ENCODE results near the gene ESYT3.
A peak's percentile ranks its signal among the peaks of the same experiment; 100 is the strongest.

Gene ESYT3

DNA sequence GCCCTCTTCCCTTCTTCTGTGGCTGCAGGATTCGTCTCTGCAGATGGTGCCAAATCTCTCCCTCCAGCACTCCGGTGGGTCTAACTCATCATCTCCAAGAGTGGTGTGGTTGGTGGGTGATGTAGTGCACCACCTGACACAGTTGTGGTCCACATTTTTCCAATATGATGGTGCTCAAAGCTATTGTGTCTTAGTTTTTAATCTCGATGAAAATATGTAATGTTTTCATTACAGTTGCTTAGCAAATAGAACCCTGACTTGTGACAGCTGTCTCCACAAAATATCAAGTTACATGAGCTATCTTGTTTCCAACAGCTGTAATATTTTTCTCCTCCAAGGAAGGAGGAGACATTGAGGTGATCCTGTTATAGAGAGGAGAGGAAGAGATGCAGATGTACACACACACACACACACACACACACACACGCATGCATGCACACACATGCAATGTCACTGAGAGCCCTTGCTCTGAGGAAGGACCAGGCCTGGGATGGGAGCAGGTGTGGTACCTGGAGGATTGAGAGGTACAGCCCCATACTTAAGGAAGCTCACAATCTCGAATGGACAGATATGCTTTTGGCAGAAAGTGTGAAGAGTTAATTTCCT lies 15.7 kb upstream of the ESYT3 start:
- Histone ChIP-seq H3K36me3 (ENCODE audit: control insufficient read depth in 2 of 2, insufficient read depth in 1 of 2, low read length in 2 of 2) (no peaks in the 10 kb centered on the region), H3K4me1 (ENCODE audit: control insufficient read depth, insufficient read depth, low read length) (no peaks in the 10 kb centered on the region), H3K27ac (ENCODE audit: extremely low read depth, low read depth, low read length) (no peak overlapping the region), H3K9me3 (ENCODE audit: control insufficient read depth, insufficient read depth, low read depth, low read length) (no peaks in the 10 kb centered on the region), H3K4me3 (ENCODE audit: low read depth, low read length) (no peak overlapping the region)
- TF ChIP-seq KLF9 (tag by site-specific recombination; IDR thresholded peaks at IDR 0.05; ENCODE audit: low read depth) (no peak), HOXC10 (CRISPR knock-in tag; IDR thresholded peaks at IDR 0.05) (no peak), GLIS2 (tag by site-specific recombination; IDR thresholded peaks at IDR 0.05) (no peak), ZSCAN16 (tag by site-specific recombination; IDR thresholded peaks at IDR 0.05) (no peak), ZSCAN4 (tag by site-specific recombination; IDR thresholded peaks at IDR 0.05) (peak; percentile 66)
- ChIA-PET POLR2A (interaction anchor here (0.9 kb wide), 1 partner anchor 517 kb away, joined by 3 read pairs; no protein-coding TSS in a partner anchor), CTCF (interaction anchor here (0.6 to 3.4 kb wide), 10 partner anchors 11 to 1117 kb away, joined by 3 to 26 read pairs (median 7); partner anchors contain the start of gene CEP70)

DNA sequence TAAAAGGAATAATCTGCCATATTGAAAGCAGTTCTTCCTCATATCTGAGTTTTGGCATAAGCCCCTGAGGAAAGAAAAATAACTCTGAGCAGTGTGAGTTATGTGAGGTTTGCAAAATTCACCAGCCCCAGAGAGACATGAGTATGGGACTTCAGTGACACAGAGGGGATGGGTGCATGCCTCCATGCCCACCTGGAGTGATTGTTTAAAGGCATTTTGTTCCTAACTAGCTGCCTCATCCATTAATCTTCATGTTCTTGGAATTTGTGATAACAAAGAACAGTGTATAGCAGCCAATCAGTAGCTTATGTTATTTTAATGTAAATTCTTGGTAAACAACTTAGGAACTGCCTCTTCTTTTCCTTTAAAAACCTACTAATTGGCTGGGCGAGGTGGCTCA lies 11.1 kb upstream of the ESYT3 start:
- TF ChIP-seq PRDM10 (tag by site-specific recombination; IDR thresholded peaks at IDR 0.05) = no peak
- TF ChIP-seq KLF17 (tag by site-specific recombination; IDR thresholded peaks at IDR 0.05) = no peak
- TF ChIP-seq ZNF629 (tag by site-specific recombination; IDR thresholded peaks at IDR 0.05) = no peak
- TF ChIP-seq ZNF394 (tag by site-specific recombination; IDR thresholded peaks at IDR 0.05; ENCODE audit: borderline replicate concordance) = no peak
- TF ChIP-seq ZNF561 (tag by site-specific recombination; IDR thresholded peaks at IDR 0.05; ENCODE audit: borderline replicate concordance) = no peak
- TF ChIP-seq GLIS2 (tag by site-specific recombination; IDR thresholded peaks at IDR 0.05) = no peak
- ChIA-PET POLR2A (no interaction called here), CTCF (interaction anchor here (0.6 to 1.5 kb wide), 2 partner anchors 8 to 497 kb away, joined by 3 to 4 read pairs; no protein-coding TSS in a partner anchor)
- H3K36me3 ChIP-seq (ENCODE audit: control insufficient read depth in 2 of 2, insufficient read depth in 1 of 2, low read length in 2 of 2) = no peaks in the 10 kb centered on the region
- H3K9me3 ChIP-seq (ENCODE audit: control insufficient read depth, insufficient read depth, low read depth, low read length) = no peaks in the 10 kb centered on the region
- no peak overlapping the region for H3K4me3 ChIP-seq (ENCODE audit: low read depth, low read length)
- H3K4me1 ChIP-seq (ENCODE audit: control insufficient read depth, insufficient read depth, low read length) = no peaks in the 10 kb centered on the region
- no peak overlapping the region for H3K27ac ChIP-seq (ENCODE audit: extremely low read depth, low read depth, low read length)

DNA sequence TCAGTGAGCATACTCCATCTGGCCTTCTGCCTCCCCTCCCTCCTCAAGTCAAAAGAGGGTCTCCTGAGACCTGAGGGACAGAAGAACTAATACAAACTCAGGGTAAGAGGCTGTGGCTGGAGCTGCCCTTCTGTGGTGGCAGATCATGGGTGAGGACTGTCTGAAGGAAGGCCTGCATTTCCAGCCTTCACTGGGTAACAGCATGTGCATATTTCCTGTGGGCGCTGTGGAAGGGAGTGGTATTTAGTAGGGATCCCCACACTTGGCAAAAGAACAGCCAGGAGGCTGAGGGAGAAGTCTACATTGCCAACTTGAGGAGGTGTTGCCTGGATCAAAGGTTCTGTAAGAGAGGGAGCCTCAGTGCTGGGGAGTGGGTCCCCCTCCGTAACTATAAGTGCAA lies 10.1 kb upstream of the ESYT3 start:
- ChIA-PET POLR2A (no interaction called here), CTCF (interaction anchor here (1.5 kb wide), 1 partner anchor 9 kb away, joined by 4 read pairs; no protein-coding TSS in a partner anchor)
- H3K9me3 ChIP-seq (ENCODE audit: control insufficient read depth, insufficient read depth, low read depth, low read length) = no peaks in the 10 kb centered on the region
- H3K27ac ChIP-seq (ENCODE audit: extremely low read depth, low read depth, low read length) = no peak overlapping the region
- TF ChIP-seq, protein P1, sequence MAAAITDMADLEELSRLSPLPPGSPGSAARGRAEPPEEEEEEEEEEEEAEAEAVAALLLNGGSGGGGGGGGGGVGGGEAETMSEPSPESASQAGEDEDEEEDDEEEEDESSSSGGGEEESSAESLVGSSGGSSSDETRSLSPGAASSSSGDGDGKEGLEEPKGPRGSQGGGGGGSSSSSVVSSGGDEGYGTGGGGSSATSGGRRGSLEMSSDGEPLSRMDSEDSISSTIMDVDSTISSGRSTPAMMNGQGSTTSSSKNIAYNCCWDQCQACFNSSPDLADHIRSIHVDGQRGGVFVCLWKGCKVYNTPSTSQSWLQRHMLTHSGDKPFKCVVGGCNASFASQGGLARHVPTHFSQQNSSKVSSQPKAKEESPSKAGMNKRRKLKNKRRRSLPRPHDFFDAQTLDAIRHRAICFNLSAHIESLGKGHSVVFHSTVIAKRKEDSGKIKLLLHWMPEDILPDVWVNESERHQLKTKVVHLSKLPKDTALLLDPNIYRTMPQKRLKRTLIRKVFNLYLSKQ (tag by site-specific recombination; IDR thresholded peaks at IDR 0.05; ENCODE audit: borderline replicate concordance) = no peak
- TF ChIP-seq ZNF791 (tag by site-specific recombination; IDR thresholded peaks at IDR 0.05) = no peak
- no peaks in the 10 kb centered on the region for H3K36me3 ChIP-seq (ENCODE audit: control insufficient read depth in 2 of 2, insufficient read depth in 1 of 2, low read length in 2 of 2)
- no peaks in the 10 kb centered on the region for H3K4me1 ChIP-seq (ENCODE audit: control insufficient read depth, insufficient read depth, low read length)
- H3K4me3 ChIP-seq (ENCODE audit: low read depth, low read length) = no peak overlapping the region
